Measurements from ENCODE around the gene GIPC2.
"Not testable (repeated sequence)": the region's sequence is repeated elsewhere in the genome, so short reads cannot be mapped to it uniquely, and the experiment has no call there.

GIPC2 gene

DNA sequence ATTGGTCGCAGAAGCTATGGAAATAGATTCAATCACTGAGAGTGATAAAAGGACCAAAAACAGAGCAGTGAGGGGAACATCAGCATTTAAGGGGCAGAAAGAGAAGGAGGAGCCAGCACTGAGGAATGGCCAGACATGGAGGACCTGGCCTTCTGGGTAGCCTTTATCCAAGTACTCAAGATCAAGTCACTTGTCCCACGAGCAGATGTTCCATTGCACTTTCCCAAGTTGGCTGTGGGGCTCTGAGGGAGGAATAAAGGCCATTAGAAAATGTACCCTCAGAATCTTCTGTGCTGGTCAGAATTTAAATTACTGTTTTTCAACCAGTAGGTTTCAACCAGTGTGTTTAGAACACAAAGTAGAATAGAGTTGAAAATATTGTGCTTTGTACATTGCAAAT lies 55.3 kb downstream of the GIPC2 start:
- DNase-seq: no peak

DNA sequence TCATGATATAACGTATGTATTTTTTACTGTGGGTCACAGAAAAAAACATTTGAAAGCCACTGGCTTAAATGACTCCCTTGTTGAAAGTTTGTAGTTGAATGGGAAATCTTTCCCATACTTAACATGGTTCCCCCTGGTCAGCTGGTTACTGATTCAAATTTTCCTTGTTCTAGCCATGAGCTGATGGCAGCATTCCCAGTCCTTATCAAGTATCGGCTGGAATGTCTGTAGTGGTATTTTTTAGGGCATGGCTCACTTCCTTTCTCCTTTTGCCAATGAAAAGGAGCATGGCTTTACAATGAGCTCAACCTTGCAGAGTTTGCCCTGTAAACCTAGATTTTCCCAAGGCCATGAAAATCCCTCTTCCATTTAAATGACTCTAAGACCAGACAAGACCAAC lies 55.7 kb downstream of the GIPC2 start:
- no peak for DNase-seq

DNA sequence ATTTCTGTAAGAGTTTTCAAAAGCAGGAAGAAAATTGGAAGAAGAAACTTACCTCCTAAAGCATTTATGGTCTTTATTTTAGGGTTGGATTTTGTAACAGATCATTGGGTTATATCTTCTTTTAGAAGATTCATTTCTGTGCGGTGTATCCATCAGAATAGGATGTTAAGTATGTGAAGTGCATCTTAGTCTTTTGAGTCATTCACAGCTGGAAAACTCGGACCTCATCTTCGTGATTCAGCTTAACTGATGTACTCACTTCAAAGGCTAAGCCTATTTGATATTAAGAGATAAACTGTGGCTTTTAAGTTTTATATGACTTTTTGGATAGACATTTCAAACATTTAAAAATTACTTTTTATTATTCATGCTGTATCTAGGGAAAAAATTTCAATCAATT lies 56.3 kb downstream of the GIPC2 start:
- no peak for DNase-seq

DNA sequence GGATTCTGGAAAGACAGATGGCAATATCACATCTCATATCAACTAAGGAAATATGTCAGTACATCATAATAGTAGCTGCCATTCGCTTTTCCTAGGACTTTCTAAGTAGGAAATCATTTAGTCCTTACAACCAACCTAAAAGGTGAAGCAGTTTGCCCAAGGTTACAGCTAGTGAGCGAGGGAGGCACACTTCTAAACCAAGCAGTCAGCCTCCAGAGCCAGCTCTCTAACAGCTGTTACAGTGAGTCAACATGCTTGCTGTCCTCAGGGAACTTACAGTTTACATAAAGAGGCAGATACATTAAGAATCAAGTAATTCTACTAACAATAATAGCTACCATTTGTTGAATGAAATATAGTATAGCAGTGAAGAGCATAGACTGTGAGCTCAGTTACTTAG lies 57.1 kb downstream of the GIPC2 start:
- no peak for DNase-seq

DNA sequence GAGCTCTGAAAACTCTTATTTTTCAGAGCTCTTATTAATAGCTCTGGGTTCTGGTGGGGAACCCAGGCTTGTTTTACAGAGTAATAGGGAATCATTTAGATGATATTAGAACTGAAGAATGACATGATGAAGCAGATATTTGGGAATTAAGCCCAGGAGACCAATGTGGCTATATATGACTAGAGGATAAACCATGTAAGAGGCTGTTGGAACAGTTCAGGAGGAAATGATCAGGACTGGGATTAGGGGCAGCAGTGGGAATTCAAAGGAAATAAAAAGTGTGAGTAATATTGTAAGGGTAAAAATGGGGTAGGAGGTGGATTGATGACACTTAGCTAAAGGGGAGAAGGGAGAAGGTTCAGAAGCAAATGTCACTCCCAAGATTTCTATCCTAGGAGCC lies 58.6 kb downstream of the GIPC2 start:
- DNase-seq: no peak

DNA sequence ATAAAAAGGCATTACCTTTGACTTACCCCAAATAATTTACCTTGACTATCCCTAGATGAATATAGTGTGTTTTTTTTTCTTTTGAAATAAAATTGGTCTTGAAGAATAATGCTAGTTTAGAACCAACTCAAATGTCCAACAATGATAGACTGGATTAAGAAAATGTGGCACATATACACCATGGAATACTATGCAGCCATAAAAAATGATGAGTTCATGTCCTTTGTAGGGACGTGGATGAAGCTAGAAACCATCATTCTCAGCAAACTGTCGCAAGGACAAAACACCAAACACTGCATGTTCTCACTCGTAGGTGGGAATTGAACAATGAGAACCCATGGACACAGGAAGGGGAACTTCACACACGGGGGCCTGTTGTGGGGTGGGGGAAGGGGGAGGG lies 63.9 kb downstream of the GIPC2 start:
- not testable (repeated sequence) for DNase-seq

DNA sequence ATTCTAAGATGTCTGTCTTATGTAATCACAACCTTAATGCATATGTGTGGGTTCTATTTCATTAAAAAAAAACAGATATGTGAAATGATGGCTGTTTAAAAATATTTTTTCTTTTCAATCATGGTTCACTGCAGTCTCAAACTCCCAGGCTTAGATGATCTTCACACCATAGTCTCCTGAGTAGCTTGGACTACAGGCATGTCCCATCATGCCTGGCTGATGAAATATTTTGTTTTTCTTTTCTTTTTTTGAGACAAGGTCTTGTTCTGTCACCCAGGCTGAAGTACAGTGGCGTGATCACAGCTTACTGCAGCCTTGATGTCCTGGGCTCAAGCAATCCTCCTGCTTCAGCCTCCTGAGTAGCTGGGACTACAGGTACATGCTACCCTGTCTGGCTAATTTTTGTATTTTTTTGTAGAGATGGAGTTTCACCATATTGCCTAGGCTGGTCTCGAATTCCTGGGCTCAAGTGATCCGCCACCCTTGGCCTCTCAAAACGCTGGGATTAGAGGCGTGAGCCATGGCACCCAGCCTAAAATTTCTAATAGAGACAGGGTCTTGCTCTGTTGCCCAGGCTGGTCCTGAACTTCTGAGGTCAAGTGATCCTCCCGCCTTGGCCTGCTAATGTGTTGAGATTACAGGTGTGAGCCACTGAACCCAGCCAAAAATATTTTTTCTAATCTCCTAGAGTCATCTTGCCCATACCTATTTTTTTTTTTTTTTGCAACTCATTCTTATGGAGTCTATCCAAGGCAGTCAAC lies 67.6 kb downstream of the GIPC2 start:
- DNase-seq: no peak

DNA sequence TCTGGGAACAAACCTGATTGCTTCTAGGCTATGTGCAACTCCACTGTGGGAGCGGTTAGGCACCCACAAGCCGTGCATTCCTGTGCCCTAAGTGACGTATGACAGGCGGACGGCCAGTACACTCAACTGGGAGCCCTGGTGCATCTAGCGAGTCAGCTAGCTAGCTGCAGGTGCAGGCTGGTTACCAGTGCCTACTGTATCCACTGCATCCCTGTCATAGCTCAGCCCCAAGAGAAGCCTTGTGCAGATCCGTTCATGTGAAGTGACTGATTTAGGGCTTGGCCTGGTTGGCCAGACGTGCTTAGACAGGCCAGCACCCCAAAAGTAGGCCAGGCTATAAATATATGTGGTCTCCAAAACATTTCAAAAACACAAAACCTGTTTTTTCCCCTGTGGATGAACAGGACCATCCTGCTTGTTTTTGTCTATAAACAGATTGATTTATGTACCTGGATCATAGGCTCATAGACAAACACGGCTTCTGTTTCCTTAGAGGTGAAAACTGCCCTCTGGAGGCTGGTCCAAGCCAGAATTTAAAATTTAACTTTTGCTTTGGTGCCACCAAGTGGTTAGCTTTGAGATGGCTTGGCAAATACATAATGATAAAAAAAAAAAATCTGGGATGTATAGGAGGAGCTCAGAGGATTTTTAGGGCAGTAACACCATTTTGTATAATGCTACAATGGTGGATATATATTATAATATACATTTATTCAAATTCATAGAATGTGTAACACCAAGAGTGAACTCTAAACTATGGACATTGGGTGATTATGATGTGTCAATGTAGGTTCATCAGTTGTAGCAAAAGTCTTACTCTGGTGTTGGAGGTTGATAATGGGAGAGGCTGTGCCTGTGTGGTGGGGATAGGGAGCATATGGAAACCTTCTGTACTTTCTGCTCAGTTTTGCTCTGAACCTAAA lies 68.5 kb downstream of the GIPC2 start:
- DNase-seq: peak; percentile 67

DNA sequence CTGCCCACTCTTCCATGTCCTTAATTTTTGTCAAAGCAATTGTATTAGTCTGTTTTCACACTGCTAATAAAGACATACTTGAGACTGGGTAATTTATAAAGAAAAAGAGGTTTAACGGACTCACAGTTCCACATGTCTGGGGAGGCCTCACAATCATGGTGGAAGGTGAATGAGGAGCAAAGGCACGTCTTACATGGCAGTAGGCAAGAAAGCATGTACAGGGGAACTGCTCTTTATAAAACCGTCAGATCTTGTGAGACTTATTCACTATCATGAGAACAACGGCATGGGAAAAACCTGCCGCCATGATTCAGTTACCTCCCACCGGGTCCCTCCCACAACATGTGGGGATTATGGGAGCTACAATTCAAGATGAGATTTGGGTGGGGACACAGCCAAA lies 74.7 kb downstream of the GIPC2 start:
- DNase-seq: not testable (repeated sequence)

DNA sequence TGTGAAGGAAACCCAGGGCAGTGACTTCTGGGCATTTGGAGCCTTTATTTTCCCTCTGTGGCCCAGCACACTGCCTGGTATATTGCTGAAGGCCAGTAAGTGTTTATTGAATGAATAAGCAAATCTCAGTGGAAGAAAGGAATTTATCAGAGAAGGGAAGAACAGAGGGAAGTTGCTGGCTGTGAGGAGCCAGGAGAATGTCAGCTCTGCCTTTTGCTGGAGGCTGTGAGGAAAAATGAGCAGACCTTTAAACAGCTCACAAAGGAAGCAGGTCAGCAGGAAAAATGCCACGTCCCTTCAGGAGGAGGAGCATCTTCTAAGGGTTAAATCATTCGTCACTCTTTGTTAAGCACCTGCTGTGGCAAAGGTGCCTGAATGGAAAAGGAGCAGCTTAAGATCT lies 75.9 kb downstream of the GIPC2 start:
- no peak for DNase-seq

DNA sequence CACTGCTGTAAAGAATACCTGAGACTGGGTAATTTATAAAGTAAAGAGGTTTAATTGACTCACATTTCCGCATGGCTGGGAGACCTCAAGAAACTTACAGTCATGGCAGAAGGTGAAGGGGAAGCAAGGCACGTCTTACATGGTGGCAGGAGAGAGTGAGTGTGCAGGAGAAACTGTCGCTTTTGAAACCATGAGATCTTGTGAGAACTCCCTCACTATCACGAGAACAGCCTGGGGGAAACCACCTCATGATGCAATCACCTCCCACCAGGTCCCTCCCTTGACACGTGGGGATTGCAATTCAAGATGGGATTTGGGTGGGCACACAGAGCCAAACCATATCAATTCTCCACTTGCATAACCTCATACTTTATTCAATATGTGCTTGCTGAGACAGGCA lies 76.6 kb downstream of the GIPC2 start:
- DNase-seq: no peak

DNA sequence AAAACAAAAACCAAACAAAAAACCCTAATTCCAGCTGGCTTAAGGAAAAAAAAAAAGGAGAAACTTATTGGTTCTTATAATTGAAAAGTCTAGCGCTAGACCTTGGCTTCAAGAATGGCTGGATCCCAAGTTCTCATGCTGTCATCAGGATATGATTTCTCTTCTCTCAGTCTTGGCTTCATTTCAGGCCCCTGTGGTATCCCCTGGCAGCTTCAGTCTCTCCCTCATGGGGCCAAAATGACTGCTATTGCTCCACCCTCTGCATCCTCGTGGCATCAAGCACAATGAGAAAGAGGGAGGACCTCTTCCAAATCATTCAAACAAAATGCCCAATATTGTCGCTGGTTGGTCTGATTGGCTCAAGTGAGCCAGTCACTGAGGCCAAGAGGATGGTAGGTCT lies 80.7 kb downstream of the GIPC2 start:
- DNase-seq: no peak

DNA sequence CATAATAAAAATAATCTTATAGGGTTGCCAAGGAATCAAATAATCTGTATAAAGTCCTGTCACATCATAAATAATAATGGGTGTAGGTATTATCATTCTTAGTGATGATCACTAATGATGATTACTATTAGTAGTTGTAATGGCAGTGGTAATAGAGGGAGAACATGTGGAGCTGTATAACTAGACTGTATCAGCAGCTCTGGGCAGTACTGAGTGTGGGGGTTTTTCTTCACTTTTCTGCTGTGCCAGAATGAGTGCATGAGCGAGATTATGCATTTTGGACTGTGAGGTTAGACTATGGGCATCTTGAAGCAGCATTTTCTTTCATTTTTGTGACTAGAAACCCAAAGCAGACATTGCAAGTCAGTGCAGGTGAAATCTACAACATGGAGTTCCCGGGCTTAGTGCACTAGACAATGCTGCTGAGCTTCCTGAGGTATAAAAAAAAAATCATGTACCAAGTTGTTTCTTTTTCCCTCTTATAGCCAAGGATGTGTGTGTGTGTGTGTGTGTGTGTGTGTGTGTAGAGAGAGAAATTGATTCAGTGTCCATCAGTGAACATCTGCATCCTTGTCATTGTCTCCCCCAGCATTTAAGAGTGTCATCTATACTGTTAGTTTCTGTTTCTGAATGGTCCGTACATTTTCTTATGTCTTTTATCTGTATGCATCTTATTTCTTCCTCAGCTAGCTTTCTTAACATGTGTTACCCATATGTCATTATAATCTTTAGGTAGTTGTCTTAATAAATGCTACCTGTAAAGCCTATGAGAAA lies 86.6 kb downstream of the GIPC2 start:
- no peak for DNase-seq

DNA sequence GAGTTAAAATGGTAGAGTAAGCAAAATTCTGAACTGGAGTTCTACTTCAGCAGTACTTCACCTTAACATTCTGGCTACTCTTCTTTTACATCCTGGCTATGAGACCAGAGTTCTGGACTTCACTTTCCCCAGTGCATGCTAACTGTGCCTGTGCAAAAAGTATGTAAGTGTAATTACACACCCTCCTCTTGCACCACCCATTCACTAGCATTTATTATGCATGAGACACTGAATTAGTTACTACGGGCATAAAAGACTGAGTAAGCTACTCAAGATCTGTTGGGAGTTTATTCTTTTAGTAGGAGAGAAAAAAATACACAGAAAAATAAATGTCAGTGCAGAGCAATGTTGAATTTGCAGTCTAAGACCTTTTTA lies 87.2 kb downstream of the GIPC2 start:
- DNase-seq: no peak

DNA sequence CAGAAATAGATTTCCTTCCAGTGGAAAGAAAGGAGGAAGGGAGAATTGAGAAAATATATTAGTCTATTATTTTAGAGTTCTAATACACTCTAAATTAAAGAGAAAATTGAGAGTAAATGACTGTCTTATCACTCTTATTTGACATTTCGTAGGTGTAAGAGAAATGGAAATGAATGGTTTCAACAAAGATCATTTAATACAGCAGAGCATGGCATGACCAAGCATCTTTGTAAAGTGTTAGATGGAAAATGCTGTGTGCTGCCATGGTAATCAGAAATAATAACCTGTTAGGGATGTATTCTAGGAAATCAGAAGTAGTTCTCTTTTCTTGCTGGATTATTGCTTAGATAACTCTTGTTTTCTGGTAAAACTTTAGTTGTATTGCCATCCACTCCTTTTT lies 90.9 kb downstream of the GIPC2 start:
- DNase-seq: no peak

DNA sequence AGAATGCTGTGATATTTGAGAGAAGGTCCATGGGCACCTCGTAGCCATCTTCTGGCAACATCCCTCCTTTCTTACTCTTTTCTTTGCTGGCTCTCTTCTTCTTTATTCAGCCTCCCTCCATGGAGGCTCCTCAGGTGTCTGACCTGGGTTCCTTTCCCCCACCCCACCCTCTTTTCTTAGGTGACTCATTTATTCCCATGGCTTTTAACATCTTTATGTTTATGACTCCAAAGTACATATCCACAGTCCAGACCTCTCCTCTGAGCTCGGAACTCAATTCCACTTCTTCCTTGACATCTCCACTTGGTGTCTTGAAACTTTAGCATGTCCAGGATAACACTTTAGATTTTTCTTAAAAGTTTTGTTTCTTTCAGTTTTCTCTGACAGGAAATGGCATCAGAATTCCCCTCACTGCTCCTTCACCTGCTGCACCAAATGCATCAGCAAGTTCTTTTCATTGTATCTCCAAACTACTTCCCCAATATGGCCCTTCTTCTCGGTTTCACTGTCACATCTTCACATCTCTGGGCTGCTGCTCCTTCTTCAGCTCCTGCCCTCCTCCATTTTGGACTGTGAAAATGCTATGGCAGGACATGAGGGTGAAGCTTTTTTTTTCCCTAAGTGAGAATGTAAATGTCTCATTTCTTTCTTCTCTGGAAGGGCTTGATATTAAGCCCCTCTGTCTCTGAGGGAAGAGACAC lies 95.9 kb downstream of the GIPC2 start:
- no peak for DNase-seq

DNA sequence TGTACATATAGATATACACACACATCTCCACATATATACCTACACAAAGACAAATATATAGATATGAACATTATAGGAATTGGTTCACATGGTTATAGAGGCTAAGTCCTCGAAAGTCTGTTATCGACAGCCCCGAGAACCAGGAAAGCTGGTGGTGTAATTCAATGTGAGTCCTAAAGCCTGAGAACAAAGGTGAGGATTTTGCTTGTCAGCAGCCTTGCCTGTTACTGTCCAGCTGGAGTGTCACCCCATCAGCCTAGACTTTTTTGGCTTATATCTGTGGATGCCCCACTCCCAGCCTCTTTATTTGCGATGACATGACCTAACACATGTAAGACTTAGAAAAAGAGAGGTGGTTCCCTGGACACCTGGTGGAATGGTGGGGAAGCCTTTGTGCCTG lies 97.0 kb downstream of the GIPC2 start:
- DNase-seq: no peak

DNA sequence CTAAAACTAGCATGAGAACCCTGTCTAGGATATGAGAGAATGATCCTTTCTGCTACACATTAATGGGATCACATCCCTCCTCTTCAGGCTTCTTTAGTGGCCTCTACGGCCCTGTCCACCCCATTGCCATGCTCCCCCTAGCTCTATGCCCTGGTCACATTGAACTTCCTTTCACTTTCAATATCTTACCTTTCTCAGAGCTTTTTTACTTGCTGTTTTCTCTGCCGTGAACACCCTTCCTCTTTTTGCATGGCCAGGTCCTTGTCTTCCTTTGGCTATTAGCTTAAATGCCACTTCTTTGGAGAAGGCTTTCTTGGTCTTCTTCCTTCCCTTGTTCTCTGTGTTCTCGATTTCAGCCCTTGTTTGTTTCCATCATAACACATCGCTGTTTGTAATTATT lies 97.4 kb downstream of the GIPC2 start:
- peak; percentile 1 for DNase-seq

DNA sequence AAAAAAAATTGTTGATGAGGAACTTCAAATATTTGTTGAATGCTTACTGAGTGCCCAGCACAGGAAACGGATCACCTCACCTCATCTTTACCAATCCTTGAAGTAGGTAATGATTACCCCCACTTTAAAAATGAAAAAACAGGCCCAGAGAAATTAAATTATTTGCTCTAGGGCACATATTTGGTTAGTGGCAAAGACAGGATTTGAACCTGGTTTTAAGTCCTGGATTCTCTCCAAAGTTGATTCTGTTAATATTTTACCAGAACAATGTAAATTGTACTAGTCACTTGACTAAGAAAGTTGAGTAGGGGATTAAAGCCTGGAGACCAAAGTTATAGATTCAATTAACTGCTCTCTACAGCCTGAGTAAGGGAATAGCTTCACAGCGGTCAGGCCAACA lies 97.9 kb downstream of the GIPC2 start:
- DNase-seq: no peak

DNA sequence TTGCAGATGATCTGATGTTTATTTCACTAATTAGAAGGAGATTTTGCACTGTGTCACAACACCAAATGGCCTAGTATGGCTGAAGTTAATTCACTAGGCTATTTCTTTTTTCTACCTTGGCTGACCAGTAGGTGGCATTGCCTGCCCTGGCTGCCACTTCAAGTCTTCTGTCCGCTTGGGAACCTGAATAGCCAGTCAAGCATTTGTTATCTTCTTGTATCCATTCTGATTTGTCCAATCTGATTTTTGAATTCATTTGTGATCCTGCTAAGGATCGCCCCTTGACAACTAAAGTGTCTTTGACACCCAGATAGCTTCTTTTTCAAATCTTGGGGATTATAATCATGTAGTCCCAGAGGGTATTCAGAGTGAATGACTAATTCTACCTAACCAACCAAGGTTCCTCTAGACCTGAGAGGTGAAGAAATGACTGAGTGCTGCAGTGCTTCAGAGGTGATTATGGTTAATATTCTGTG lies 99.4 kb downstream of the GIPC2 start:
- peak; percentile 47 for DNase-seq

DNA sequence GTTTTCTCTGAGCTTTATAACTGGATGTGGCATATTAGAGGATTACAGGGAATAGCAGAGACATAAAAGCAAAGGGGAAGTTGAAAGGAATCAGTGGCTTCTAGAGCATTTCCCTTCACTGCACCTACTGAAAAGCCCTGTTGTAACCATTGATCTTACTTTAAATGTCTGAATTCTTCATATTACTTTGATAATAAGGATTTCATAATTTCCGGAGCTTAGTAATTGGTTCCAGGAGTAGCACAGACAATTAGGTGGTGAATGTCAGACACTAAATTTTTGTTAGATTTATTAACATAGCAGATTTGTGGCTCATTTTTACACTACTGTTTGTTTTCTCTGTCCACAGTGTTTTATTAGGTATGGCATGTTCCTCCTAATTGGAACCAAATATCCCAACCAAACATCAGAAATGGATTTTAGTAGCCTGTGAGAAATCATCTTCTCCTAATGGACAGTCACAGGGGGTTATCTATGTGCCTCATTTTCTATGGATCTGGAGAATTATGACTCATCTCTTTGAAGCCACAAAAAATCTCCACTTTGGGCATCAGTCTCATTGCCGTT lies 100.5 kb downstream of the GIPC2 start:
- no peak for DNase-seq

DNA sequence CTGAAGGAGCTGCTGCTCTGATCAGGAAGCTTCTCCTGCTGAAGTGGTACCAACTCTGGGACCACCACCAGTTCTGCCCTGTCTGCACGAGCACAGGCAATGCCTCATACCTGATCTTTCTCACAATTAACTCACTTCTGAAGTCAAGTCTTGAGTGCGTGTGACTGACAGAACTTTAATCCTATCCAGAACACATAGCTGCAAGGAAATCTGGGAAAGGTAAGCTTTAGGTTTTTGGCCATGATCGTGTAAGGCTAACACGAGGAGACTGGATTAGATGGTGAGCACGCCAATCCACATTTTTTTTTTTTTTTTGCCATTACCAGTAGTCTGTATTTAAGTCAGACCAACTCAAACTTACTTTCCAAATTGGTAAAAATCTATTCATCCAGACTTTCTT lies 101.3 kb downstream of the GIPC2 start:
- DNase-seq: no peak
